Measurements from ENCODE around the gene MBD5.

MBD5 gene

DNA sequence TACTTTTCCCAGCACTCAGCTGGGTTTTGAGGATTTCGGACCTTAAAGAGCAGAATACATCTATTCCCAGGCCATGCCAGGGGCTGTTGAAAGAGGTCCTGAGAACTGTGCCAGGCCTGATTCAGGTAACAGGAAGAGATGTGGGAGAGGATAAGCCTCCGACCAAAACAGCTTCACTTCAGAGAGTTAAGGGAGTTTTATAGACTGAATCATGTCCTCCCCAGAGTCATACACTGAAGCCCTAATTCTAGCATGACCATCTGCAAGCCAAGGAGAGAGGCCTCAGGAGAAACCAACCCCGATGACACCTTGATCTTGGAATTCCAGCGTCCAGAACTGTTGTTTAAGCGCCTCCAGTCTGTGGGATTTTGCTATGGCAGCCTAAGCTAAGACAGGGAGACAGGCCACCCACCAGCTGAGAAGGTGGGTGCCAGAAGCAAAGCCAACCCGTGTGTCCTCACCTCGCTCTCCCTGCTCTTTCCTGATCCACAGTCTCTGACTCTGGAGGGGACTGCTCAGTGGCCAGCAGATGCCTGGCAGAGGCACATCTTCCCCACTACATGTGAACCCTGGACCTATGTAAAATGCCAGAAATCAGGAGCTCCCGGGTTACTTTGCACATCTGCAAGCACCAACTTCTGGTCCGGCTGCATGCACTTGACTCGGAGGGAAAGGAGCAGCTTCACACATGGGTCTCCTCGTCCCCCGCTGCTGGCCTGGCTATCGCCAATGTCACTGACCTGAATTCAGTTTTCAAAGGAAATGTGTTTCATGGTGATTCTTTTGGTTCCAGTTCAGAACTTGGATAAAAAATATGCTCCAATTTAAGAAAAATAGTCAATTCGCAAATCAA lies 506.8 kb downstream of the MBD5 start:
- Histone ChIP-seq H3K4me3 (ENCODE audit: extremely low read depth, insufficient read depth, low read length, poor library complexity, severe bottlenecking) (no peak overlapping the region), H3K4me1 (ENCODE audit: control insufficient read depth, insufficient read depth, low read length, poor library complexity, severe bottlenecking) (no peaks in the 10 kb centered on the region), H3K27ac (ENCODE audit: low read depth, low read length, severe bottlenecking) (no peak overlapping the region), H3K36me3 (ENCODE audit: control insufficient read depth, insufficient read depth, low read length) (no peaks in the 10 kb centered on the region), H3K9me3 (ENCODE audit: control insufficient read depth, low read length) (no peaks in the 10 kb centered on the region)
- WGBS, 2 experiments (ENCODE audit: insufficient coverage in 2 of 2), result 84 to 93% methylated on average over 9 to 11 of the region's 14 CpGs

DNA sequence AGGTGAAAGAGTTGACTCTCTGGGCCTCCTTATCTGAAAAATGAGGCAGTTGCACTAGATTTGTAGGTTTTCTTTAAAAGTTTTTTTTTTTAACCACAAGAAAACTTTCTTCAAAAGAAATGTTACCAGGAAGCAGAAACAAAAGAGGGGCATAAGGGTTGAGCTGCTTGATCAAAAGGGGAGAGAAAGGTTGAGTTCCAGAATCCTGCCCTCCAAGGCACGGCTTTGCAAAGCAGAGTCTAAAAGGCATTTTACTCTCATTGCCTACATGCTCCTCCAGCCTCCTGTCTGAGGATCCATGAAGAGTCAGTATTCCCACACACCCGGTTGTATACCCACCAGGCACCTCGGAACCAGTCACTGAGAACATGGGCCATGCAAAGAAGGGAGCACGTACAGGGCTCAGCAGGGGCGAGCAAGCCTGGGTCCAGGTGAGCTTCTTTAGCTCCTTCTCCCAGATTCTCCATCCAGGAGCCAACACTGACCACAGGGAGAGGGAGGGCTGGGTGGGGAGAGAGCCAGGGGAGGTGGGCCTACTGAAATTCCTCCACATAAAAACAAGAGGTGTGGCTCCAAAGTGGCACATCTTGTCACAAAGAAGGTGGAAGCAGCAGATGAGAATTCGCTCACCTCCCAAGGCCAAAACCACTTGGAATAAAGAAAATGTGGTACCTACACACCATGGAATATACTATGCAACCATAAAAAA lies 507.6 kb downstream of the MBD5 start:
- Histone ChIP-seq H3K4me1 (ENCODE audit: control insufficient read depth, insufficient read depth, low read length, poor library complexity, severe bottlenecking) (no peaks in the 10 kb centered on the region), H3K36me3 (ENCODE audit: control insufficient read depth, insufficient read depth, low read length) (no peaks in the 10 kb centered on the region), H3K4me3 (ENCODE audit: extremely low read depth, insufficient read depth, low read length, poor library complexity, severe bottlenecking) (no peak overlapping the region), H3K9me3 (ENCODE audit: control insufficient read depth, low read length) (no peaks in the 10 kb centered on the region), H3K27ac (ENCODE audit: low read depth, low read length, severe bottlenecking) (no peak overlapping the region)
- WGBS, 2 experiments (ENCODE audit: insufficient coverage in 2 of 2), result 90 to 92% methylated on average over 3 to 4 of the region's 6 CpGs

DNA sequence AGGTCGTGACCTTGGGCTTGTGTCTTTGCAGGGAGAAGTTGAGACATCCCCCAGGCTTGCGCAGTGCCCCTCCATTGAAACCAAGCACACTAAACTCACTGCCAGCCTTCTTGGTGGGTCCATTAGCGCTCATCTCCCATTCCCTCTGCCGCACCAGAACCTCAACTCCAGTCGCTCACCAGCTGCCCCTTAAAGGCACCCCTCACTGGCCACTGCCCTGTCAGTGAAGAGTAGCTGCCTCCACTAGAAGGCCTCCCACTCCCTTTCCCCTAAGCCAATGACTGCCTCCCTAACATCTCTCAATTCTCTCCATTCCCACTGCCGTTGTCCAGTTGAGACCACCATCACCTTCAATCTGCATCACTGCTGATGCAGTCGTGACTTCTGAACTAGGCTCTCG lies 508.9 kb downstream of the MBD5 start:
- H3K27ac ChIP-seq (ENCODE audit: low read depth, low read length, severe bottlenecking), result no peak overlapping the region
- no peaks in the 10 kb centered on the region for H3K9me3 ChIP-seq (ENCODE audit: control insufficient read depth, low read length)
- H3K4me3 ChIP-seq (ENCODE audit: extremely low read depth, insufficient read depth, low read length, poor library complexity, severe bottlenecking), result no peak overlapping the region
- H3K4me1 ChIP-seq (ENCODE audit: control insufficient read depth, insufficient read depth, low read length, poor library complexity, severe bottlenecking), result no peaks in the 10 kb centered on the region
- WGBS, 2 experiments (ENCODE audit: insufficient coverage in 2 of 2), result 83 to 84% methylated on average over 6 to 7 of the region's 8 CpGs
- no peaks in the 10 kb centered on the region for H3K36me3 ChIP-seq (ENCODE audit: control insufficient read depth, insufficient read depth, low read length)

DNA sequence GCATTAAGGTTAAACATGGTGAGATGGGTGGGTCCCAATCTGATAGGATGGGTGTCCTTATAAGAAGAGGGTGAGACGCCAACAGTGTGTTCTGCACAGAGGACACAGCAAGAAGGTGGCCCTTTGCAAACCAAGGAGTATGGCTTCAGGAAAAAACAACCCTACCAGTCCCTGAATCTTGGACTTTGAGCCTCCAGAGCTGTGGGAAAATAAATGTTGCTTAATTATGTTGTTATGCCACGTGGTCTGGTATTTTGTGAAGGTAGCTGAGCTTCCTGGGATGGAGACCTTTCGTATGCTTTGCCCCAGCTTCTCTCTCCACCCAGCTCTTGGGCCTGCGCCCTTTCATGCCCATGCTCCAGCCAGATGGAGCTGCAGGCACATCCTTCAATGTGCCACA lies 509.5 kb downstream of the MBD5 start:
- Histone ChIP-seq H3K36me3 (ENCODE audit: control insufficient read depth, insufficient read depth, low read length) (no peaks in the 10 kb centered on the region), H3K4me3 (ENCODE audit: extremely low read depth, insufficient read depth, low read length, poor library complexity, severe bottlenecking) (no peak overlapping the region), H3K9me3 (ENCODE audit: control insufficient read depth, low read length) (no peaks in the 10 kb centered on the region), H3K27ac (ENCODE audit: low read depth, low read length, severe bottlenecking) (no peak overlapping the region), H3K4me1 (ENCODE audit: control insufficient read depth, insufficient read depth, low read length, poor library complexity, severe bottlenecking) (no peaks in the 10 kb centered on the region)
- 79 to 100% methylated on average over 2 to 3 of the region's 4 CpGs for WGBS, 2 experiments (ENCODE audit: insufficient coverage in 2 of 2)

DNA sequence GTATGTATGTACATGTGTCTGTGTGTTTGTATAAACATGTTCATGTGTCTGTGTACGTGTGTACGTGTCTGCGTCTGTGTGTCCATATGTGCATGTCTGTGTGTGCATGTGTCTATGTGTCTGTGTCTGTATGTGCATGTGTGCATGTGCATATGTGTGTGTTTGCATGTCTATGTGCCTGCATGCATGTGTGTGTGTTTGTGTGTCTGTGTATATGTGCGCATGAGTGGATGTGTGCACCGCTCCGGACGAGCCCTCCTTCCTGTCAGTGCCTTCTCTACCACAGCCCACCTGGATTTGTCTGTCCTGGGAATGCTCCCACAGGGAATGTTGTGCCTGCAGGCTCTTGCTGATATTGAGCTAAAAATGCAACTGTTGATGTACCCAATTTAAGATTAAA lies 510.3 kb downstream of the MBD5 start:
- no peak overlapping the region for H3K4me3 ChIP-seq (ENCODE audit: extremely low read depth, insufficient read depth, low read length, poor library complexity, severe bottlenecking)
- no peaks in the 10 kb centered on the region for H3K9me3 ChIP-seq (ENCODE audit: control insufficient read depth, low read length)
- H3K27ac ChIP-seq (ENCODE audit: low read depth, low read length, severe bottlenecking), result no peak overlapping the region
- no peaks in the 10 kb centered on the region for H3K36me3 ChIP-seq (ENCODE audit: control insufficient read depth, insufficient read depth, low read length)
- WGBS, 2 experiments (ENCODE audit: insufficient coverage in 2 of 2), result 85 to 100% methylated on average over 3 to 4 of the region's 7 CpGs
- no peaks in the 10 kb centered on the region for H3K4me1 ChIP-seq (ENCODE audit: control insufficient read depth, insufficient read depth, low read length, poor library complexity, severe bottlenecking)

DNA sequence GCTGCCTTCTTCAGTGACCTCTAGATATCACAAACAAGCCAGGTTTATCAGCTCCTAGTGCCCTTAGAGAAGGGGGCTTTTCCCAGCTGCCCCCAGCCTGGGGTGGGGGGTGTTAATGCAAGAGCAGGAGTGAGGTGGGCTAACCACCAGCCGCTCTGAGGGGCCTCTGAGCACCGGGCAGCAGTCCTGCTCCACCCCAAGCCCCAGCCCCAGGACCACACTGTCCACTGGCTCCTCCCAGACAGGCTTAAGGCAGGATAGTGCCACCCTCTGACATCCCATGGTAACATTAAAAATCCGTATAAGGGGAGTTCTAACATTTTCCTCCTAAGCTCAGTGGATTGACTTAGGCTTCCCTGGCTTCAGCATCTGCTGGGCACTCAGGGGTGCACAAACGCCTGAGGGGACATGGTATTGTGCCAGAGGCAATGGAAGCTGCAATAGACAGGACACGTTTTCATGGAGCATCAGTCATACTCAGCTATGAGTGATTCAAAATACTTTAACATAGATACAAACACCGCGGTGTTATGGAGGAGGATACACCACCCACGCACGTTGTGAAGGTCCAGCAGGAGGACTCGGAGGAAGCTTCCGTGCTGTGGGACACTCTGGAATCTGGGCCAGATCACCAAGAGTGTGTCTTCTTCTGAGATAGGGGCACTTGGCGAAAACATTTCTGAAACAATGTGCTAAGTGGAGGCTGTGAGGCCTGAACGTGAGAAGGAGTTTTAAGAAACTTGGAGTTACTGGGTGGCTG lies 511.0 kb downstream of the MBD5 start:
- no peak overlapping the region for H3K4me3 ChIP-seq (ENCODE audit: extremely low read depth, insufficient read depth, low read length, poor library complexity, severe bottlenecking)
- no peak overlapping the region for H3K27ac ChIP-seq (ENCODE audit: low read depth, low read length, severe bottlenecking)
- no peaks in the 10 kb centered on the region for H3K9me3 ChIP-seq (ENCODE audit: control insufficient read depth, low read length)
- H3K4me1 ChIP-seq (ENCODE audit: control insufficient read depth, insufficient read depth, low read length, poor library complexity, severe bottlenecking), result no peaks in the 10 kb centered on the region
- WGBS, 2 experiments (ENCODE audit: insufficient coverage in 2 of 2), result 90 to 95% methylated on average over 10 of the region's 13 CpGs
- H3K36me3 ChIP-seq (ENCODE audit: control insufficient read depth, insufficient read depth, low read length), result no peaks in the 10 kb centered on the region

DNA sequence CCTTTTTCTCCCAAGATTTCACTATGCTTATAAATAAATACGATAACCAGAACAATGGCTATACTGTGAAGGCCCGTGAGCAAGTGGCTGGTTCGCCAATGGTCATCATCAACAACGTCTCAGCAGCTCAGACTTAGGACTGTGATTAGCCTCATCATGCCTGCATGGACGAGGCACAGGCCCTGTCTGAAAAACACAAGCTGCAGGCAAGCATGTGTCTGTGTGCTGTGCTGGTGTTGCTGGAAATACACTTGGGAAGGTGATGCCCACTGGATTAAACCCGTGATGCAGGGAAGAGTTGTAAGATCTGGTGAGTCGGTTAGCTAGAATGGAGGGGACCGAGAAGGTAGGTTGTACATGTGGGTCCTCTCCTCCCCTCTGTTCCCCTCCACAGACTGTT lies 512.1 kb downstream of the MBD5 start:
- no peak overlapping the region for H3K4me3 ChIP-seq (ENCODE audit: extremely low read depth, insufficient read depth, low read length, poor library complexity, severe bottlenecking)
- H3K4me1 ChIP-seq (ENCODE audit: control insufficient read depth, insufficient read depth, low read length, poor library complexity, severe bottlenecking), result no peaks in the 10 kb centered on the region
- 87 to 97% methylated on average over 5 to 8 of the region's 8 CpGs for WGBS, 2 experiments (ENCODE audit: insufficient coverage in 2 of 2)
- H3K27ac ChIP-seq (ENCODE audit: low read depth, low read length, severe bottlenecking), result no peak overlapping the region
- no peaks in the 10 kb centered on the region for H3K36me3 ChIP-seq (ENCODE audit: control insufficient read depth, insufficient read depth, low read length)
- no peaks in the 10 kb centered on the region for H3K9me3 ChIP-seq (ENCODE audit: control insufficient read depth, low read length)

DNA sequence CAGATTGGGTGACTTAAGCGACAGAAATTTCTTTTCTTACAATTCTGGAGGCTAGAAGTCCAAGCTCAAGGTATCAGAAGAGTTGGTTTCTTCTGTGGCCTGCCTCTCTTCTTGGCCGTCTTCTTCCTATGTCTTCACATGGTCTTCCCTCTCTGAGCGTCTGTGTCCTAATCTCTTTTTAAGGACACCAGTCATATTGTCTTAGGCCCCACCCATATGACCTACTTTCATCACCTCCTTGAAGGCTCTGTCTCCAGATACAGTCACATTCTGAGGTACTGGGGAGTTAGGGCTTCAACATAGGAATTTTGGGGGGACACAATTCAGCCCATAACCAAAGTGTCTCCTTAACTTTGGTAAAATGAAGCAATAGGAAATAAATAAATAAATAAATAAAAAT lies 512.8 kb downstream of the MBD5 start:
- WGBS, 2 experiments (ENCODE audit: insufficient coverage in 2 of 2), result 90 to 93% methylated on average over 2 to 3 of the region's 3 CpGs
- no peak overlapping the region for H3K27ac ChIP-seq (ENCODE audit: low read depth, low read length, severe bottlenecking)
- H3K4me1 ChIP-seq (ENCODE audit: control insufficient read depth, insufficient read depth, low read length, poor library complexity, severe bottlenecking), result no peaks in the 10 kb centered on the region
- no peaks in the 10 kb centered on the region for H3K9me3 ChIP-seq (ENCODE audit: control insufficient read depth, low read length)
- no peak overlapping the region for H3K4me3 ChIP-seq (ENCODE audit: extremely low read depth, insufficient read depth, low read length, poor library complexity, severe bottlenecking)
- no peaks in the 10 kb centered on the region for H3K36me3 ChIP-seq (ENCODE audit: control insufficient read depth, insufficient read depth, low read length)

DNA sequence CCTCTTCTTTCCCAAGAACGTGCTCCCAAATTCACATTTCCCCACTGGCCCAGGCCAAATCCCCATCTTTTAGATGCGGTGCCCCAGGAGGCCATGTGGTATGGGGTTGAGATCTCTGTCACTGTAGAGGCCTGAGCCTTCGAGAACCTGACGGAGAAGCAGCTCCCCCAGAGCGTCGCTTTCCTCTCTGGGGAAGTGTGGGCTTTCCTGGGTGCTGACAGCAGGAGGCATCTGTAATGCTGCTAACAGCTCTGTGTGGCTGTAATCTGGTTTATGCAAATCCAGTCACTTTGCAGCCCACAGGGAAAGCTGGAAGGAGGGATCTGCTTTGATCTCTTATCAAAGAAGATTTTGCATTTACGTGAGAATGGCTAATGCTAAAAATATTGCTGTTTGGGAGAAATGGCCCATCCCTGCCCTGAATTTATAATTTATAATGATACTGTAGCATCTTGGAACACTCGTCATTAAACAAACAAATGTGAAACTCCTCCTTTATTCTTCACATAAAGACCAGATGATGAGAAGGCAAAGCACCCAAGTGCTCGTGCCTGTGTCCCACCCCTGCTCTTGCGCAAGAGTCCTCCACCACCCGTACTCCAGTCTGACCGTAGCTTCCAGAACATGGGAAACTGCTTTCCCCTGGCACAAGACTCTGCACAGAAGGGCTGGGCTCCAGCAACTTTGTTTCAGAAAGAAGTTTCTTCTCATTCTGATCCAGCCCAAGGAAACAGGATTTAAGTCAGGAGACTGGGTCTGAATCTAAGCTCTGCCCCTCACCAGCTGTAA lies 513.7 kb downstream of the MBD5 start:
- Histone ChIP-seq H3K9me3 (ENCODE audit: control insufficient read depth, low read length) (no peaks in the 10 kb centered on the region), H3K27ac (ENCODE audit: low read depth, low read length, severe bottlenecking) (no peak overlapping the region), H3K4me3 (ENCODE audit: extremely low read depth, insufficient read depth, low read length, poor library complexity, severe bottlenecking) (no peak overlapping the region), H3K36me3 (ENCODE audit: control insufficient read depth, insufficient read depth, low read length) (no peaks in the 10 kb centered on the region), H3K4me1 (ENCODE audit: control insufficient read depth, insufficient read depth, low read length, poor library complexity, severe bottlenecking) (no peaks in the 10 kb centered on the region)
- WGBS, 2 experiments (ENCODE audit: insufficient coverage in 2 of 2), result 78 to 89% methylated on average over 8 to 9 of the region's 12 CpGs

DNA sequence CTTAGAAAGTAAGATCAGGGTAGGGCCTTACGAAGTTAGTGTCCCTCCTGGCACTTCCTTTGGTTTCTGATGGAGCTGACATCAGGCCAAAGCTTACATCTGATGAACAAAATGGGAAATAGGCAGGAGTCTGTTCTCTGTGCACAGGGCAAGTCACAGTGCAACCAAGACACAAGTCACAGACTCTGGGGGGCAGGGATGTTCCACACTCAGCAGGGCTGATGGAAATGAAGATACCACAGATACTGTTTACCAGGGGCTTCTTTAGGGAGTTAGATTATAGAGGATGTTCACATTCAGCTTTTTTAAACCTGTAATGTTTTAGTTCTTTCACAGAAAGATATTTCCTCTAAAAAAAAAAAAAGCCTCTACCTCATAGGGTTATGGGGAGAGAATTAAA lies 517.5 kb downstream of the MBD5 start:
- Histone ChIP-seq H3K27ac (ENCODE audit: low read depth, low read length, severe bottlenecking) (no peak overlapping the region), H3K4me3 (ENCODE audit: extremely low read depth, insufficient read depth, low read length, poor library complexity, severe bottlenecking) (no peak overlapping the region), H3K36me3 (ENCODE audit: control insufficient read depth, insufficient read depth, low read length) (no peaks in the 10 kb centered on the region), H3K4me1 (ENCODE audit: control insufficient read depth, insufficient read depth, low read length, poor library complexity, severe bottlenecking) (no peaks in the 10 kb centered on the region), H3K9me3 (ENCODE audit: control insufficient read depth, low read length) (no peaks in the 10 kb centered on the region)
- WGBS, 2 experiments (ENCODE audit: insufficient coverage in 2 of 2), result 67 to 93% methylated on average over 1 of the region's 1 CpG

Data from mesodermal cell (in vitro differentiated cells).